GM12878 (cell line): ENCODE data around the gene PHC2. TPM values are rescaled to one million over a fixed set of nuclear protein-coding genes. Genes with fewer than 3 reads are reported as not detected.

Source experiments
- ATAC-seq: fragments of 200-7000 bp; cut with Tn5 transposase; 3 replicates; pipeline ENCODE4 v1.9.1; 2020; ENCODE audit warnings: mild to moderate bottlenecking, moderate library complexity
- BruUV-seq: library from RNA; stranded (reverse); fragments of 400-500 nt; replicated peaks from 2 replicates; lab custom pipeline; 2021; lab: Mats Ljungman, UMichigan
- CTCF ChIA-PET: fragments of 300-600 bp; sonication (Branson Sonifier 250); formaldehyde crosslinking; extraction: SDS; loops from one replicate; lab custom pipeline; 2021; ENCODE audit warnings: inconsistent platforms; lab: Yijun Ruan, JAX
- POLR2A ChIA-PET: fragments of 350-600 bp; formaldehyde crosslinking; extraction: SDS; loops from one replicate; lab custom pipeline; 2021; ENCODE audit warnings: inconsistent platforms; lab: Charles Lee
- RAD21 ChIA-PET: fragments of 300-600 bp; sonication (Branson Sonifier 250); formaldehyde crosslinking; loops from one replicate; lab custom pipeline; 2023; ENCODE audit warnings: antibody characterized with exemption; ENCODE audit not compliant: unreplicated experiment; lab: Charles Lee
- SMC1A ChIA-PET: fragments of 300-600 bp; sonication (Branson Sonifier 250); formaldehyde crosslinking; loops from one replicate; lab custom pipeline; 2023; ENCODE audit not compliant: unreplicated experiment, uncharacterized antibody; lab: Charles Lee
- DNase-seq: peaks from one replicate; pipeline ENCODE4 v3.0.0-alpha.2; 2011; ENCODE audit warnings: low read depth, low spot score
- FAIRE-seq: peaks from 3 replicates; lab custom pipeline; 2011; peaks lifted over from hg19 to GRCh38; lab: Jason Lieb, UNC
- H2AFZ ChIP-seq: 2 replicates; pipeline ENCODE4 v1.6.0; 2011; ENCODE audit warnings: low read depth, low read length, control low read depth; ENCODE audit not compliant: control insufficient read depth
- H3K27ac ChIP-seq: 2 replicates; pipeline ENCODE4 v1.5.1; 2011; ENCODE audit warnings: control low read depth; ENCODE audit not compliant: control insufficient read depth, insufficient read depth
- H3K27me3 ChIP-seq, 2 experiments: replicated peaks in 1 of 2; 2 replicates each; pipeline versions ENCODE4 v1.6.0 to v1.6.1; 2011; ENCODE audit warnings: low read length in 1 of 2; ENCODE audit not compliant: control insufficient read depth in 2 of 2, insufficient read depth in 2 of 2
- H3K36me3 ChIP-seq, 2 experiments: 2 replicates each; pipeline ENCODE4 v1.5.1; 2011; ENCODE audit warnings: low read length in 1 of 2; ENCODE audit not compliant: control insufficient read depth in 2 of 2, insufficient read depth in 2 of 2
- H3K4me1 ChIP-seq: 2 replicates; pipeline ENCODE4 v1.6.1; 2011; ENCODE audit warnings: mild to moderate bottlenecking, low read length, moderate library complexity, mixed read lengths; ENCODE audit not compliant: control insufficient read depth, insufficient read depth
- H3K4me2 ChIP-seq: 2 replicates; pipeline ENCODE4 v1.6.0; 2011; ENCODE audit warnings: control low read depth; ENCODE audit not compliant: control insufficient read depth, insufficient read depth
- H3K4me3 ChIP-seq: fragments of 200-600 bp; sonication (generic); 2 replicates; pipeline ENCODE4 v1.5.1; 2016
- H3K79me2 ChIP-seq: 2 replicates; pipeline ENCODE4 v1.6.0; 2011; ENCODE audit warnings: low read length; ENCODE audit not compliant: control insufficient read depth, insufficient read depth
- H3K9ac ChIP-seq: 2 replicates; pipeline ENCODE4 v1.8.0; 2011; ENCODE audit warnings: low read length, control low read depth, mixed read lengths; ENCODE audit not compliant: control insufficient read depth, insufficient read depth
- H3K9me3 ChIP-seq: replicated peaks from 3 replicates; pipeline ENCODE4 v1.5.1; 2011; ENCODE audit warnings: mild to moderate bottlenecking, low read length; ENCODE audit not compliant: control insufficient read depth, insufficient read depth
- H4K20me1 ChIP-seq: 2 replicates; pipeline ENCODE4 v1.6.0; 2011; ENCODE audit not compliant: control insufficient read depth, insufficient read depth
- BACH1 ChIP-seq: fragments of 450-650 bp; IDR thresholded peaks from 2 replicates; pipeline ENCODE4 v1.6.1; 2017; ENCODE audit warnings: mild to moderate bottlenecking, borderline replicate concordance
- BRCA1 ChIP-seq: IDR thresholded peaks from 2 replicates; pipeline ENCODE4 v1.6.1; 2011; ENCODE audit warnings: low read depth, low read length, improper control_type of control experiment
- CBX5 ChIP-seq: sonication (generic); IDR thresholded peaks from 2 replicates; pipeline ENCODE4 v1.6.1; 2016; ENCODE audit warnings: low read depth, moderate library complexity, mild to moderate bottlenecking, inconsistent platforms
- GABPA ChIP-seq: IDR thresholded peaks from 2 replicates; pipeline ENCODE4 v1.6.1; 2014; ENCODE audit warnings: antibody characterized with exemption, low read depth, mild to moderate bottlenecking, inconsistent platforms
- HDAC6 ChIP-seq: fragments of 200-600 bp; sonication (generic); IDR thresholded peaks from one replicate; pipeline ENCODE4 v1.8.0; 2017; ENCODE audit warnings: antibody characterized with exemption; ENCODE audit not compliant: unreplicated experiment
- IRF3 ChIP-seq: fragments of 450-650 bp; IDR thresholded peaks from 2 replicates; pipeline ENCODE4 v1.6.1; 2014; ENCODE audit warnings: mild to moderate bottlenecking
- JUND ChIP-seq: IDR thresholded peaks from 2 replicates; pipeline ENCODE4 v1.6.1; 2012; ENCODE audit warnings: low read depth, mild to moderate bottlenecking, low read length, improper control_type of control experiment, moderate library complexity
- LARP7 ChIP-seq: fragments of 450-650 bp; IDR thresholded peaks from 2 replicates; pipeline ENCODE4 v1.6.1; 2017; ENCODE audit warnings: mild to moderate bottlenecking
- NFIC ChIP-seq: IDR thresholded peaks from 2 replicates; pipeline ENCODE4 v1.6.1; 2012; ENCODE audit warnings: low read depth, mild to moderate bottlenecking, inconsistent platforms, low read length, moderate library complexity
- NFYB ChIP-seq: IDR thresholded peaks from 2 replicates; pipeline ENCODE4 v1.6.1; 2011; ENCODE audit warnings: low read depth, mild to moderate bottlenecking, low read length, improper control_type of control experiment, moderate library complexity; ENCODE audit not compliant: insufficient read depth
- PBX3 ChIP-seq: IDR thresholded peaks from 2 replicates; pipeline ENCODE4 v1.6.1; 2011; ENCODE audit warnings: mild to moderate bottlenecking, low read depth, low read length, moderate library complexity; ENCODE audit not compliant: insufficient replicate concordance
- PML ChIP-seq: IDR thresholded peaks from 2 replicates; pipeline ENCODE4 v1.6.1; 2012; ENCODE audit warnings: low read length, inconsistent platforms
- RAD51 ChIP-seq: fragments of 450-650 bp; IDR thresholded peaks from 2 replicates; pipeline ENCODE4 v1.6.1; 2016; ENCODE audit warnings: moderate library complexity, mild to moderate bottlenecking, inconsistent platforms
- SMC3 ChIP-seq: IDR thresholded peaks from 2 replicates; pipeline ENCODE4 v1.6.1; 2011; ENCODE audit warnings: low read length, improper control_type of control experiment, borderline replicate concordance
- SUZ12 ChIP-seq: fragments of 200-600 bp; sonication (generic); IDR thresholded peaks from one replicate; pipeline ENCODE4 v1.6.1; 2018; ENCODE audit warnings: antibody characterized with exemption, mild to moderate bottlenecking; ENCODE audit not compliant: unreplicated experiment
- WGBS: methylation state at CpG from one replicate; pipeline ENCODE4 v1.1.6; 2016; ENCODE audit warnings: low lambda C conversion rate; ENCODE audit not compliant: insufficient replicate concordance, insufficient coverage; ENCODE audit errors: missing lambda C conversion rate; 5-methylcytosine and 5-hydroxymethylcytosine counted together
- in situ Hi-C: fragments of 300-500 bp; cut with MboI; formaldehyde crosslinking; loops from 9 replicates; pipeline ENCODE4 v1.14.3; 2018; ENCODE audit warnings: mixed read lengths
- intact Hi-C: fragments of 100-400 bp; cut with micrococcal nuclease; formaldehyde crosslinking; loops from one replicate; pipeline ENCODE4 v1.14.2; 2022; ENCODE audit not compliant: unreplicated experiment
- polyA plus RNA-seq, 11 experiments: library from polyadenylated mRNA; depleted of rRNA in 4 of 11; unstranded in 6 of 11; stranded (reverse) in 5 of 11; fragments of >200 nt; fragmentation: Nextera tagmentation in 4 of 11; fragmentation: Illumina TruSeq in 1 of 11; extraction: Ambion mirVana in 4 of 11; extraction: Trizol in 1 of 11; gene quantifications; 1 replicate in 1 of 11; 2 replicates in 10 of 11; pipeline versions ENCODE4 v1.2.1 to v1.2.3, GENCODE V29; 2011 to 2016; ENCODE audit warnings: inconsistent platforms in 2 of 11, missing spikeins in 2 of 11, low read depth in 1 of 11
- total RNA-seq, 4 experiments: library from RNA; depleted of rRNA in 3 of 4; stranded (reverse); fragments of >200 nt in 3 of 4; fragmentation: Illumina TruSeq in 1 of 4; extraction: Trizol in 1 of 4; gene quantifications; 2 replicates each; pipeline versions ENCODE4 v1.2.1 to v1.2.3, GENCODE V29; 2013 to 2021

PHC2 gene
- total and polyA plus RNA-seq, 10 of the 15 experiments (the other 5 are each of a cell fraction or from before 2014, with no cell fraction given), result 2.0 to 35.9 (median 16.4) TPM

GRCh38 chr1:33338440-33339211 is 92.3 kb downstream of the PHC2 start:
- RAD21 ChIA-PET, result interaction anchor here (1.5 to 1.9 kb wide), 2 partner anchors 12 to 43 kb away, joined by 5 to 7 read pairs; no protein-coding TSS in a partner anchor
- H2AFZ ChIP-seq, result no peak overlapping the region
- no TSS peak for BruUV-seq

GRCh38 chr1:33338048-33338439 is 92.9 kb downstream of the PHC2 start:
- peaks cover 50% of the 10 kb centered on the region for H3K79me2 ChIP-seq
- H3K4me2 ChIP-seq, result no peak overlapping the region
- H3K27me3 ChIP-seq, result no peaks in the 10 kb centered on the region
- peaks cover 20% of the 10 kb centered on the region for H3K4me1 ChIP-seq
- no peak overlapping the region for H2AFZ ChIP-seq
- ChIA-PET RAD21 (interaction anchor here (1.9 kb wide), 1 partner anchor 12 kb away, joined by 7 read pairs; no protein-coding TSS in a partner anchor), SMC1A (interaction anchor here (0.7 kb wide), 1 partner anchor 43 kb away, joined by 3 read pairs; no protein-coding TSS in a partner anchor), POLR2A (interaction anchor here (0.6 to 1.2 kb wide), 2 partner anchors 12 to 14 kb away, joined by 3 to 7 read pairs; no protein-coding TSS in a partner anchor), CTCF (interaction anchor here (1.2 to 2.8 kb wide), 2 partner anchors 25 to 42 kb away, joined by 4 to 24 read pairs; no protein-coding TSS in a partner anchor)
- ATAC-seq (no peak), FAIRE-seq (no peak), DNase-seq (no peak)
- no peaks in the 10 kb centered on the region for H3K9me3 ChIP-seq
- no peaks in the 10 kb centered on the region for H4K20me1 ChIP-seq
- H3K36me3 ChIP-seq, result peaks cover 4 to 12% of the 10 kb centered on the region in 2 experiments
- in situ Hi-C loops (no loop called here), intact Hi-C loops (no loop called here)
- no TSS peak for BruUV-seq
- no peak overlapping the region for H3K9ac ChIP-seq
- no peak overlapping the region for H3K27ac ChIP-seq
- H3K4me3 ChIP-seq, result no peak overlapping the region
- 88% methylated on average over 1 of the region's 1 CpG for WGBS
- TF ChIP-seq CBX5, result no peak
- no peak for TF ChIP-seq IRF3
- TF ChIP-seq NFYB, result no peak
- TF ChIP-seq JUND, result no peak
- no peak for TF ChIP-seq RAD51
- TF ChIP-seq HDAC6, result no peak
- TF ChIP-seq SMC3, result no peak
- no peak for TF ChIP-seq SUZ12
- no peak for TF ChIP-seq PML
- TF ChIP-seq BRCA1, result no peak
- no peak for TF ChIP-seq LARP7
- no peak for TF ChIP-seq PBX3
- TF ChIP-seq BACH1, result no peak

More at GRCh38 chr1:33338440-33339211, 92.3 kb downstream of the PHC2 start:
- H3K9ac ChIP-seq, result no peak overlapping the region
- peaks cover 20% of the 10 kb centered on the region for H3K4me1 ChIP-seq
- no peak for DNase-seq
- in situ Hi-C loops, result no loop called here
- no peak overlapping the region for H3K27ac ChIP-seq
- SMC1A ChIA-PET, result interaction anchor here (0.6 to 1.6 kb wide), 3 partner anchors 8 to 59 kb away, joined by 3 to 6 read pairs (median 3); no protein-coding TSS in a partner anchor
- H3K4me3 ChIP-seq, result no peak overlapping the region
- peaks cover 2 to 15% of the 10 kb centered on the region in 2 experiments for H3K36me3 ChIP-seq
- H3K4me2 ChIP-seq, result peak overlapping the region; percentile 22; the same call in 1 of the 2 replicates
- TF ChIP-seq GABPA (no peak), NFIC (no peak)
- TF ChIP-seq, all 136 proteins: peak for 0
- POLR2A ChIA-PET, result interaction anchor here (0.5 to 1.2 kb wide), 4 partner anchors 11 to 122 kb away, joined by 3 to 7 read pairs (median 4); no protein-coding TSS in a partner anchor
- intact Hi-C loops, result no loop called here
- no peaks in the 10 kb centered on the region for H3K9me3 ChIP-seq
- no peaks in the 10 kb centered on the region for H4K20me1 ChIP-seq
- WGBS, result 87% methylated on average over 14 of the region's 14 CpGs
- H3K27me3 ChIP-seq, result no peaks in the 10 kb centered on the region
- H3K79me2 ChIP-seq, result peaks cover 53% of the 10 kb centered on the region
- CTCF ChIA-PET, result interaction anchor here (0.6 to 2.8 kb wide), 4 partner anchors 24 to 201 kb away, joined by 3 to 24 read pairs (median 4); no protein-coding TSS in a partner anchor
- no peak; the same call in 2 of the 3 replicates for ATAC-seq
- FAIRE-seq, result no peak
